PC-3 (cell line): ENCODE results near the gene NFATC1.

Experiments used
- EZH2 ChIP-seq: fragments of 300-600 bp; sonication (generic); IDR thresholded peaks from one replicate; pipeline ENCODE4 v1.6.1; 2017; ENCODE audit warnings: antibody characterized with exemption, mild to moderate bottlenecking, low read length; ENCODE audit not compliant: unreplicated experiment
- EZH2phosphoT487 ChIP-seq: fragments of 300-600 bp; sonication (generic); IDR thresholded peaks from 2 replicates; pipeline ENCODE4 v1.6.1; 2018; ENCODE audit warnings: mild to moderate bottlenecking, antibody characterized with exemption, low read length, borderline replicate concordance
- TF ChIP-seq, protein P1 (sequence below): fragments of 300-600 bp; sonication (generic); conservative IDR thresholded peaks from 2 replicates; pipeline ENCODE4 v1.5.1; 2017; ENCODE audit warnings: antibody characterized with exemption, low read depth, mild to moderate bottlenecking, low read length

GRCh38 chr18:79506191-79507075 is 110.7 kb downstream of the NFATC1 start:
- TF ChIP-seq, protein P1, sequence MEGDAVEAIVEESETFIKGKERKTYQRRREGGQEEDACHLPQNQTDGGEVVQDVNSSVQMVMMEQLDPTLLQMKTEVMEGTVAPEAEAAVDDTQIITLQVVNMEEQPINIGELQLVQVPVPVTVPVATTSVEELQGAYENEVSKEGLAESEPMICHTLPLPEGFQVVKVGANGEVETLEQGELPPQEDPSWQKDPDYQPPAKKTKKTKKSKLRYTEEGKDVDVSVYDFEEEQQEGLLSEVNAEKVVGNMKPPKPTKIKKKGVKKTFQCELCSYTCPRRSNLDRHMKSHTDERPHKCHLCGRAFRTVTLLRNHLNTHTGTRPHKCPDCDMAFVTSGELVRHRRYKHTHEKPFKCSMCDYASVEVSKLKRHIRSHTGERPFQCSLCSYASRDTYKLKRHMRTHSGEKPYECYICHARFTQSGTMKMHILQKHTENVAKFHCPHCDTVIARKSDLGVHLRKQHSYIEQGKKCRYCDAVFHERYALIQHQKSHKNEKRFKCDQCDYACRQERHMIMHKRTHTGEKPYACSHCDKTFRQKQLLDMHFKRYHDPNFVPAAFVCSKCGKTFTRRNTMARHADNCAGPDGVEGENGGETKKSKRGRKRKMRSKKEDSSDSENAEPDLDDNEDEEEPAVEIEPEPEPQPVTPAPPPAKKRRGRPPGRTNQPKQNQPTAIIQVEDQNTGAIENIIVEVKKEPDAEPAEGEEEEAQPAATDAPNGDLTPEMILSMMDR, result no peak
- no peak for TF ChIP-seq EZH2
- no peak for TF ChIP-seq EZH2phosphoT487
